ENCODE data around the gene SIM2. TPM values are rescaled to one million over a fixed set of nuclear protein-coding genes. Genes with fewer than 3 reads are reported as not detected.

Gene SIM2
- total and polyA plus RNA-seq, 2 of the 13 experiments (the other 11 are each of a cell fraction or from before 2014, with no cell fraction given), result 0.36 to 0.53 TPM

GRCh38 chr21:36671836-36672235 is 27.1 kb upstream of the SIM2 start:
- WGBS (ENCODE audit: low lambda C conversion rate), result 58% methylated on average over 2 of the region's 2 CpGs
- Histone ChIP-seq H3K9ac (ENCODE audit: insufficient read depth, low read depth, low read length) (no peak overlapping the region), H3K27ac (ENCODE audit: extremely low read length, insufficient read depth, low read length) (no peak overlapping the region), H2AFZ (ENCODE audit: low read length) (no peak overlapping the region), H3K27me3 (ENCODE audit: control insufficient read depth in 1 of 2, insufficient read depth in 2 of 2, low read length in 2 of 2) (peaks cover 3 to 22% of the 10 kb centered on the region in 2 experiments; a peak in 3 of 5 replicates), H3K4me3 (replicated peaks in 1 of 3; ENCODE audit: insufficient read depth in 1 of 3, low read depth in 2 of 3, low read length in 3 of 3) (no peak overlapping the region), H3K9me3 (ENCODE audit: low read length) (no peaks in the 10 kb centered on the region), H3K4me2 (ENCODE audit: low read depth, low read length) (no peak overlapping the region), H3K79me2 (ENCODE audit: insufficient read depth, low read length) (no peaks in the 10 kb centered on the region), H4K20me1 (ENCODE audit: insufficient read depth, low read length) (no peaks in the 10 kb centered on the region), H3K36me3 (replicated peaks in 1 of 2; ENCODE audit: control insufficient read depth in 1 of 2, insufficient read depth in 2 of 2, low read length in 2 of 2) (no peaks in the 10 kb centered on the region), H3K4me1 (ENCODE audit: insufficient read depth, low read length) (0 out of 2 replicates have a peak, but pooled peaks cover 6% of the 10 kb centered on the region)
- DNase-seq (ENCODE audit: low spot score) (no peak), ATAC-seq (no peak), FAIRE-seq (no peak)
- ChIA-PET POLR2A (no interaction called here), CTCF (ENCODE audit: low intra/inter-chr PET ratio, low total read pairs) (no interaction called here)
- TF ChIP-seq ZNF83 (CRISPR knock-in tag; IDR thresholded peaks at IDR 0.05; ENCODE audit: borderline replicate concordance) (no peak), TEAD2 (CRISPR knock-in tag; IDR thresholded peaks at IDR 0.05) (no peak), DZIP1 (CRISPR knock-in tag; IDR thresholded peaks at IDR 0.05) (no peak), HNRNPH1 (optimal IDR thresholded peaks at IDR 0.05; ENCODE audit: low read depth, low read length) (no peak), TGIF2 (CRISPR knock-in tag; IDR thresholded peaks at IDR 0.05) (no peak), TBX2 (CRISPR knock-in tag; IDR thresholded peaks at IDR 0.05; ENCODE audit: borderline replicate concordance) (no peak), ZBTB4 (CRISPR knock-in tag; IDR thresholded peaks at IDR 0.05; ENCODE audit: borderline replicate concordance) (no peak), ZNF597 (CRISPR knock-in tag; IDR thresholded peaks at IDR 0.05) (no peak), FOXA3 (CRISPR knock-in tag; IDR thresholded peaks at IDR 0.05) (no peak), ZNF841 (CRISPR knock-in tag; IDR thresholded peaks at IDR 0.05; ENCODE audit: borderline replicate concordance) (no peak), ZFP91 (CRISPR knock-in tag; IDR thresholded peaks at IDR 0.05; ENCODE audit: borderline replicate concordance) (no peak), ZNF337 (CRISPR knock-in tag; IDR thresholded peaks at IDR 0.05; ENCODE audit: borderline replicate concordance, low read depth) (no peak)
- in situ Hi-C loops (cut with HindIII; ENCODE audit: extremely low pct_ligation_motif_present, low pct_unique_long_range_greater_than_20kb) (no loop called here), intact Hi-C loops (cut with micrococcal nuclease; ENCODE audit: unreplicated experiment) (no loop called here)
- no TSS peak for BruUV-seq (replicated peaks)

Measured in HepG2 (cell line).